GM12801 (cell line): ENCODE measurements around the gene PEAK1.

Source experiments
- TF ChIP-seq, protein P1 (sequence below): IDR thresholded peaks from one replicate; pipeline ENCODE4 v1.5.1; 2011; ENCODE audit warnings: control low read depth; ENCODE audit not compliant: insufficient read length; ENCODE audit errors: extremely low read depth

The PEAK1 gene

DNA sequence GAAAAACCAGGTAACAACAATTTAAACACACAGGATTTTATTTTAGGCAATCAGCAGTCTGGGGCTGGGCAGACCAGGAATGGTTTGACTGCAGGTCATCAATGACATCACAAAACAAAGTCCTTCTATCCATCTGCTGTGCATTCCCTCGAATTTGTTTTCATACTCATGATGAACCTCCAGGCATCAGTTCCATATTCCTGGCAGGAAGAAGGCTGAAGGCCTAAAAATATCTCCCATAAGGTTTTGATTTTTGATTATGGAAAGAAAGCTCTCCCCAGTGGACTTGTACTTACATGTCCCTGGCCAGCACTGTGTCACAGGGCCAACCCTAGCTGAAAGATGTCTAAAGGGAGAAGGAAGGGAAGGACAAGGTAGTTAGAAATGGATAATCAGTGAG, 107.4 kb downstream of the PEAK1 start:
- TF ChIP-seq, protein P1, sequence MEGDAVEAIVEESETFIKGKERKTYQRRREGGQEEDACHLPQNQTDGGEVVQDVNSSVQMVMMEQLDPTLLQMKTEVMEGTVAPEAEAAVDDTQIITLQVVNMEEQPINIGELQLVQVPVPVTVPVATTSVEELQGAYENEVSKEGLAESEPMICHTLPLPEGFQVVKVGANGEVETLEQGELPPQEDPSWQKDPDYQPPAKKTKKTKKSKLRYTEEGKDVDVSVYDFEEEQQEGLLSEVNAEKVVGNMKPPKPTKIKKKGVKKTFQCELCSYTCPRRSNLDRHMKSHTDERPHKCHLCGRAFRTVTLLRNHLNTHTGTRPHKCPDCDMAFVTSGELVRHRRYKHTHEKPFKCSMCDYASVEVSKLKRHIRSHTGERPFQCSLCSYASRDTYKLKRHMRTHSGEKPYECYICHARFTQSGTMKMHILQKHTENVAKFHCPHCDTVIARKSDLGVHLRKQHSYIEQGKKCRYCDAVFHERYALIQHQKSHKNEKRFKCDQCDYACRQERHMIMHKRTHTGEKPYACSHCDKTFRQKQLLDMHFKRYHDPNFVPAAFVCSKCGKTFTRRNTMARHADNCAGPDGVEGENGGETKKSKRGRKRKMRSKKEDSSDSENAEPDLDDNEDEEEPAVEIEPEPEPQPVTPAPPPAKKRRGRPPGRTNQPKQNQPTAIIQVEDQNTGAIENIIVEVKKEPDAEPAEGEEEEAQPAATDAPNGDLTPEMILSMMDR: no peak

DNA sequence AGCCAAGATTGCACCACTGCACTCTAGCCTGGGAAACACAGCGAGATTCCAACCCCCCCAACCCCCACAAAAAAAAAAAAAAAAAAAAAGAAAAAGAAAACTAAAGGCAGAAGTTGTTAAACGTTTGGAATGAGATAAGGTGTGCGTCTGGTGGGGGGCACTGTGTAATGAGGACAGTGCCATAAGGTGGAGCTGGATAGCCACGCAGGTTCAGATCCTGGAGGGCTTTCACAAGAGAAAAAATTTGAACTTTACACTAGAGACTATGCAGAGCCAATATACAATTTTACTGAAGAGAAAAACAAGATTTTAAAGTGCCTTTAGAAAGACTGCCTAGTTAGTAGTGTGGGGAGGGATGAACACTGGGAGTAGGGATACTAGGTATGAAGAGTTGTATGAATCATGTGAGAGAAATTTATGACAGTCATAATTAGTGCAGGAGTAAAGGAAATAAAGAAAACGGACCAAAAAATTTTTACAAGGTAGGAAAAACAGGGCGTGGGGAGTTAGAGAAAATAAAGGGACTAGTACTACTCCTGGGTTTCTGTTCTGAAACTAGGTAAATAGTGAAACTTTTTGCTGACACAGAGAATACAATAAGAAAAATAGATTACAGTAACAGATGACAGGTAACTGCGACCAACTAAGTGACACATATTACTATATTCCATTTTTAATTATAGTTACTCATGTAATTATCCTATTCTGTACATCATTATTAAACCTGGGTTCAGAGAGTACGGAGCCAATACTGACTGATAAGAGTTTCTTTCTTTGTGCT, 108.1 kb downstream of the PEAK1 start:
- TF ChIP-seq, protein P1: no peak

DNA sequence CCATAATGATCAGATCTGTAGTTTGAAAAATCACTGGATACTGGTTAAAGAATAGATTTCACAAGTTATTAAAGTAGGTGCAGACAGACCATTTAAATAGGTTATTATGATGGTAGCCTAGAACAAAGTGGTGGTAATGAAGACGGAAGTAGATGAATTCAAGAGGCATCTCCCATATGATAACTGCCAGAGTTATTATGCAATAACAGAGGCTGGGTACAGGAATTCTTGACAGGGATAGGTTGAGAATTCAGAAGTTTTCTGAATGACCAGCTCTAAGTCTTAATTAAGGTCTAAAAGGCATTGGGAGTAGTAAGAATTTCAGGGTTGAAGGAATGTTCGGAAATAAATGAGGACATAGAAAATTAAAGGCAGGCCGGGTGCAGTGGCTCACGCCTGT, 108.9 kb downstream of the PEAK1 start:
- TF ChIP-seq, protein P1: no peak

DNA sequence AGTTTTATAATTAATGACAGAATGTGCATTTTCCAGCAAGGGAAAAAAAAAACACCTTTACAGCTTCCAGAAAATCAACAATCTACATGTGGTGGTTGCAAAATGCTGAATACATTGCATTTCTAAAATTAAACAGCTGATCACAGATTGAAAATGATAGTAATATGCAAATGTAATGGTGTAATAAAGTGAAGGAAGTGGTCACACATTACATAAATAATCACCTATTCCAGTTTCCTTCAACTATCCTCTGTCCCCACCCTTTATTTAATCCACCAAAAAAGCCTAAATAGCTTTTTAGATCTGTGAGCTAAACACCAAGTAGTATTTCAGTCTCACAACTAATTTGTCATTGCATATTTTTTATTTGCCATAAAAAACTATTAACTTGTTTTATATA, 110.5 kb downstream of the PEAK1 start:
- TF ChIP-seq, protein P1: no peak

DNA sequence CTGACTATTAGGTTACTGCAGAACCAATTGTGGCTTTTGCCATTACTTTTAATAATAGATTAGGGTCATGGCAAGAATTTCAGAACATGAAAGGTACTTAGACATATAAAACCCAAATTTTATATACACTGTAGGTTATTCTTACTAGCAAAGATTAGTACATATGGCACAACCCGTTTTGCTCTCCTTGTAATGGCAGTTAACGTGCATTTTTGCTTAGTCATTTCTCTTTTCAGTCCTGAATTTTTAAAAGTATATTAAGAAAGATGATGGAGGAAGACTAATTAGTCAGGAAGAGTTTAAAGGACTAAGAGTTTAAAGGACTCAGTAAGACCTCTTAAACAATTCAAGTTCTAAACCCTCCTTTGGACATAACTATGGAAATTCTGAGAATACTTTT, 114.0 kb downstream of the PEAK1 start:
- TF ChIP-seq, protein P1: no peak

DNA sequence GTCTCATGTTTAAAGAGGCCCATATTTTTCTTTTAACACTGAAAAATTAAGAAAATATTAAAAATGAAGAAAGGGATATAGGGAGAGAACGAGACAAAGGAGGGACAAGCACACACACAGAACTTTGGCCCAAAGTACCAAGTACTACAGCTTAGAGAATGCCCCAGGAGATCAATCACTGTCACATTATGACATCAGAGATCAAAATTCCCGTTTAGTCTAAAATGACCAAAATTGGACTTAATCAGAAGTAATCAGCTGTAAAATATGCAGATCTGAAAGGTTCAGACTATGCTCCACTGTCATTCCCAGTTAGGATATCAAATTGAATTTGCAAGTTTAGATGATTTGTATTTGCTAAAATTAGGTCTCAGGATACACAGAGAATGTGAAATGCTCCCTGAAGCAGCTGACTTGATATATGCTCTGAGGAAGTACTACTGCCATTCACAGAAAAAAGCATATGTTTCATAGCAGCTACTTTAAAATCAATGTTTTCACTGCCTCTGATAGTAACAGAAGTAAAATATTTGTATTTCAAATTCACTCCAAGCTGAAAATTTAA, 123.0 kb downstream of the PEAK1 start:
- TF ChIP-seq, protein P1: no peak

DNA sequence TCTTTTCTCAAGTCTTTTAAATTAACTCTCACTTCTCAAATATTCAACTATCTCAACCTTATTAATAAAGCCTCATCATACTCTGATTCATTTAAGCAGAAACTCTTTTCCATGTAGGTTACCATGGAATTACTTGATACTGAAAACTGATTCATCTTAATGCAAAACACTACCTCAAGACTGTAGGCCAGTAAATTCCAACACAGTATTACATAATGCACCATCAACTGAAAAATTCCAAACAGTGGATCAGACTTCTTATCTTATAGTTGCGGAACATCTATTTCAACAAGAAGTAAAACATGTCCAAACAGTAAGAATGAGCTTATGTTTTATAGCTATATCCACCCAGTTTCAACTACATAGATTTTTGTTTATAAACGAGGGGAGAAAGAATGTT, 124.5 kb downstream of the PEAK1 start:
- TF ChIP-seq, protein P1: no peak
